LNCAP (cell line): ENCODE measurements around the gene TBCEL.

Experiments
- TF ChIP-seq, protein P1 (sequence below): fragments of 450-650 bp; IDR thresholded peaks from 2 replicates; pipeline ENCODE4 v1.5.1; 2017; ENCODE audit warnings: mild to moderate bottlenecking

TBCEL gene, protein sequence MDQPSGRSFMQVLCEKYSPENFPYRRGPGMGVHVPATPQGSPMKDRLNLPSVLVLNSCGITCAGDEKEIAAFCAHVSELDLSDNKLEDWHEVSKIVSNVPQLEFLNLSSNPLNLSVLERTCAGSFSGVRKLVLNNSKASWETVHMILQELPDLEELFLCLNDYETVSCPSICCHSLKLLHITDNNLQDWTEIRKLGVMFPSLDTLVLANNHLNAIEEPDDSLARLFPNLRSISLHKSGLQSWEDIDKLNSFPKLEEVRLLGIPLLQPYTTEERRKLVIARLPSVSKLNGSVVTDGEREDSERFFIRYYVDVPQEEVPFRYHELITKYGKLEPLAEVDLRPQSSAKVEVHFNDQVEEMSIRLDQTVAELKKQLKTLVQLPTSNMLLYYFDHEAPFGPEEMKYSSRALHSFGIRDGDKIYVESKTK

DNA sequence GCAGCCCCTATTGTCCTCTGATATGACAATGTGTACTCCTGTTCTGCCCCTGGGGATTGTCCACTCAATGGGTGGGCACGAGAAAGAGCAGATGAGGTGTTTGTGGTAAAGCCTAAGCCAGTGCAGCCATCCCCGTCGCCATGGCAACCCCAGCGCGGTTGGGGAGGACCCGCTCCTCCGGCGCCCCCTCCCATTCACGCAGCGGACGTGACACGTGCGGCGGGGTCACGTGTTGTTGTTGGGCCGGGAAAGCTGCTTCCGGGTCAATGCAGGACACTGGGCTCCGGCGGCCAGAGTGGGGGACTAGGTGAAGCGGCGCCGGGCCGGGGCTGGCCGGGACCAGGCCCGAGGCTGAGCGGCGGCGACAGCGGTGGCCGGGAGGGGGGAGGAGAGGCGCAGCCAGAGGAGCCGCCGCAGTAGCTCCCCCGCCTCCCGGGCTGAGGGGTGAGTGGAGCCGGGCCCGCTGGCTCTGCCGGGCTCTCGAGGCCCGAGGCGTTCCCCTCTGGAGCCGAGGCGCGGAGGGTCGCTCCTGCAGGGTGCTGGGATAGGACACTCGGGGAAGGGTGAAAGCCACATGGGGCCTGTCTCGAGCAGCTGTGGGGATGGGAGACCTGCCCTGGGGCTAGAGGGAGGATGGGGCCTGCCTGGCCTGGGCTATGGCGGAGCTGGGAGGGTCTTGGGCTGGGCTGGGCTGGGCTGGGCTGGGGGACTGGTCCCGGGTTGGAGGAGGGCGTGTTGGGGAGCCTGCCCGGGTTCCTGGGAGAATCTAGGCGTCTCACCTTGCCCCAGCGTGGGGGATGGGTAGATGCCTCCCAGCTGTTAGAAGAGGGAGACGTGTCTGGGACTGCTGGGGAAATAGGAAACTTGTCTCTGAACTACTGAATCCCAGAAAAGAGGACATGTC lies at the start of gene TBCEL:
Gene TBCEL (plus strand): TSS at position 255 of the 904 bp plus-strand sequence. CDS start 21,589 bp downstream, outside the sequence.
- TF ChIP-seq, protein P1, sequence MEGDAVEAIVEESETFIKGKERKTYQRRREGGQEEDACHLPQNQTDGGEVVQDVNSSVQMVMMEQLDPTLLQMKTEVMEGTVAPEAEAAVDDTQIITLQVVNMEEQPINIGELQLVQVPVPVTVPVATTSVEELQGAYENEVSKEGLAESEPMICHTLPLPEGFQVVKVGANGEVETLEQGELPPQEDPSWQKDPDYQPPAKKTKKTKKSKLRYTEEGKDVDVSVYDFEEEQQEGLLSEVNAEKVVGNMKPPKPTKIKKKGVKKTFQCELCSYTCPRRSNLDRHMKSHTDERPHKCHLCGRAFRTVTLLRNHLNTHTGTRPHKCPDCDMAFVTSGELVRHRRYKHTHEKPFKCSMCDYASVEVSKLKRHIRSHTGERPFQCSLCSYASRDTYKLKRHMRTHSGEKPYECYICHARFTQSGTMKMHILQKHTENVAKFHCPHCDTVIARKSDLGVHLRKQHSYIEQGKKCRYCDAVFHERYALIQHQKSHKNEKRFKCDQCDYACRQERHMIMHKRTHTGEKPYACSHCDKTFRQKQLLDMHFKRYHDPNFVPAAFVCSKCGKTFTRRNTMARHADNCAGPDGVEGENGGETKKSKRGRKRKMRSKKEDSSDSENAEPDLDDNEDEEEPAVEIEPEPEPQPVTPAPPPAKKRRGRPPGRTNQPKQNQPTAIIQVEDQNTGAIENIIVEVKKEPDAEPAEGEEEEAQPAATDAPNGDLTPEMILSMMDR: no peak

DNA sequence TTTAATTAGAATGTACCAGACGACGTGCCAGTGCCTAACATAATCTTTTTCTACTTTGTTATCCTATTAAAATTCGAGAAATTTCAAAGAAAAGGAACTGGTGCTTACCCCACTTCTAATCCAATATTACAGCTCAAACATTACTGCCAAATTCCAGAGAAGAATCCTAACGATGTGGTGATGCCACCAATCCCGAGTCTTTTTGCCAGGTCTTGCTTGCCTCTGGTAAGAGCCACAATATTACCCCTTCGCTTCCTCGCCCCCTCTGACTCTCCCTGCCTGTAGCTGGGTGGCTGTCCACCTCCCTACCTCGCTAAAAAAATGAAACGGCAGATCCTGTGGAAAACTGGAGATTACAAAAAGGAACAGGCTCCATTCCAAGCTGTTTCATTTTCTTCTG lies 49.4 kb upstream of the TBCEL start:
- TF ChIP-seq, protein P1: no peak

DNA sequence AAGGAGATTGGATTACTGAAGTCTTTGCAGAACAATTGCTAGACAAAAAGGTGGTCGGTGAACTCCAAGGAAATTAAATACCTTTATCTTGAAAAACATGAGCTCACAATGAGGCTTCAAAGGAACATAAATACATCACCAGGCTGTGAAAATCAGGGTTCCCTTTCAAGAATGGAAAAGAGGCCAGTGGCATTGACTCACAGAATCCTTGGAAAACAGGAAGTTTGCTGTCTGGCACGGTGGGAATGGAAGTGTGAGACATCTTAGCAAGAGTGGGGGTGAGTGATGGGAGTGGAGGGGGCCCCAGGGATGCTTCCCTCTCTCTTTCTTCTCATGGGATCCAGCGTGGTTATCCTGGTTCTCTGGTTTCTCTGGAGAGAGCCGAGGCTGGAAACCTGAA lies 48.9 kb upstream of the TBCEL start:
- TF ChIP-seq, protein P1: no peak

DNA sequence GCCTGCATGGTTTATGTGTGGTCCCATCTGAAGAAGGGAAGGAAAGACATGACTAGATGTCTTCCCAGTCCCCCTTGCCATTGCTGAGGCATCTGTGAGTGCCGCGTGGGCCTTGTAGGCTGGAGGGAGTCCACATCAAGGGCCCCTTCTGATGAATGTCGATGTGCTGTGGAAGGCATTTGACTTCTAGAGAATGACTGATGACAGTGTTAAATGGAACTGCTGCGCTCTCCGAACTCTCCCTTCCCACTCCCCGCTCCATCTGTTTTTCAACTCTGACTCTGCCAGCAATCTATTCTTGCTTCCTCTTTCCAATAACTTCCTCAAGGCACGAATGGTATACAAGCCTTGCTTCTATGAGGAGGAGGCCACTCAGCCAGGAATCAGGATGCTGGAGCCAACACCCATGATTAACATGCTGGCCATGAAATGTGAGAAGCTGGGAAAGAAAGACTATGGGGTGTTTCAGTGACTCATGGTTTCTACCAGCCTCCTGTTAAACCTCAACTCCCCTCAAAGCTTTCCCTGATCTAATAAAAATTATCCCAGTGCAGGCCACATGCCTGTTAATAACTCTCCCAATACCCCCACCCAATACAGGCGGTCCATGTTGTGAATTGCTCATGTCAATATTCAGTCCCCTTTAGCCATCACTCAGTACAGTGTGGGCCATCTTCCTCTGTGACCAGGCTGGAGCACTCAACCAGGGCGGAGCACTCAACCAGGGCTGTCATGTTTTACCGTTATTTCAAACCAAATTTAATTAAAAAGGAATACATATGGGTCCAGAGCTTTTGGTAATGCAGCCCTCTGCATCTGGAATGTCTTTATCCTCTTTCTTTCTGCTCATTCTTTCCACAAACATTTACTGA lies 46.4 kb upstream of the TBCEL start:
- TF ChIP-seq, protein P1: no peak

DNA sequence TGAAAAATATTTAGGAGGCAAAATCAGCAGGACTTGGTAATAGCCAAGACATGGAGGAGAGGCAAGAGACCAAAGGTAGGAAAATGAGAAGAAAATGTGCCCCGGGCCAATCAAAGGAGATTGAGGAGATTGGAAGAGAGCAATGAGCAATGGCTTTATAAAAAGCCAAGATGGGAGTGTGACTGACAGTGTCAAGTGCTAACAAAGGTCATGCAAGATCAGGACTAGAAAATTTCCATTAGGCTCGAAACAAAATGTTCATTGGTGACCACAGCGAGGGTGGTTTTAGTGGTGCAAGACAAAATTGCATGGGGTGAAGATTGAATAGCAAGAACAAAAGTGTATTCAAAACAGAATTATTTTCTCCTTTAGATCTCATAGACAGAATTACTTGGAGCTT lies 45.2 kb upstream of the TBCEL start:
- TF ChIP-seq, protein P1: no peak

DNA sequence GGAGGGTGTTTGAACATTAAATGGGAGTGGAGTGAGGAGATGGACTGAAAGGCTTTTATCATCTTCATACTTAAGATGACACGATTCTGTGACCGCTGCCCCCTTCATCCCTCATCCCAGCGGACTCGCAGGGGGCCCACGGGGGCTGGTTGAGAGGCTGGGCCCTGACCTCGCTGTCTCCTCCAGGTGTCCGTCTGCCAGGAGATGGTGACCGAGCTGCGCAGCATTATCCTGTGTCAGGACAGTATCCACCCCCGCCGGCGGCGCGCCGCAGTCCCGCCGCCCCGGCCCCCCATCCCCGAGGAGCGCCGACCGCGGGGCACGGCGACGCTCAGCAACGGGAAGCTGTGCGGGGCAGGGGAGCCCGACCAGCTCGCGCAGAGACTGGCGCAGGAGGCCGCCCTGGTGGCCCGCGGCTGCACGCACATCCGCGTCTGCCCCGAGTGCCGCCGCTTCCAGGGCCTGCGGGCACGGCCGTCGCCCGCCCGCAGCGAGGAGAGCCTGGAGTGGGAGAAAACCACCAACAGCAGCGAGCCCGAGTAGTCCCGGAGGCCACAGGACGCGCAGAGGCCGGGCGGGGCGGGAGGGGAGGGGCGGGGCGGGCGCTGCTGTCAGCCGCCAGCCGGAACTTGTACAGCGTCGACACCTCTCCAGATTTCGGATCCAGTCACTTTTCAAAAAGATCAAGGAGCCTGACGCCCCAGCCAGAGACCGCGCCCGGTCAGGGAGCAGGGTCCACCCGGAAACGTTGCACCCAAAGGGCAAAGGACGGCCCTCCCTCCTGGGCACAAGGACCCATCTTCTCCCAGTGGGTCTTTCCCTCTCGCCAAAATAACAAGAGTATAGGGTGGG lies 38.0 kb upstream of the TBCEL start:
- TF ChIP-seq, protein P1: no peak; the same call in 1 of the 2 replicates
